Measurements from ENCODE around the gene LUC7L3. TPM values are rescaled to one million over a fixed set of nuclear protein-coding genes. Genes with fewer than 3 reads are reported as not detected.

LUC7L3 gene
- total and polyA plus RNA-seq, 2 donors (not counting 3 experiments of a cell fraction or from before 2014, with no cell fraction given): 70.9 to 113 TPM

DNA sequence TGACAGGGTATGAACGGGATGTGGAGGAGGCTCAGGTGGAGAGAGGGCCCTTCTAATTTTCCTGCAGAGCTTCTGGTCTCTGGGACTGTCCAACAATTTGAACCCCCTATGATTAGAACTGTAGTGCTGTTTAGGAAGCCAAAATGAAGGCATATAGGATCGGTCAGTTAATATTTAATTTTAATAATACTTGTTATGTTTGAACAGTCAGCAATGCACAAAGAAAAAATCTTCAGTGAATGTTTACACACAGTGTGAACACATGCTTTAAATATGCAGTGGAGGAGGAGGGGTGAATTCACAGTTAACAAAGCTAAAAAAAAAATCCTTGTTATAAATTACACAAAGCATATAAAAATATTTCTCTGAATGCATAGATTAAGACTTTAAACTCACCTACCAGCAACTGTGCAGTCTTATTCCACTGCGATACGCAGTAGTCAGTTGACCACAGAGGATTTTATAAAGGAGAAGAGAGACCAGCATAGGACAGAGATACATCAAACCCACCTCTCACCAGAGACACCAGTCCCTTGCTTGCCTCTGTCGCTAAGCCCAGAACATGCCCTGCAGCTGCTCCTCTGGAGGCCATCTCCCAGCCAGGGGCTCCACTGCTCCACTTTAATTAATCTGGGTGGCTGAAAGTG lies 26.2 kb upstream of the LUC7L3 start:
- BruUV-seq (replicated peaks): no TSS peak
- no peak overlapping the region for H3K9ac ChIP-seq (replicated peaks; ENCODE audit: extremely low read depth, insufficient read depth, low read length)
- FAIRE-seq (no peak), DNase-seq (ENCODE audit: low read depth, low spot score) (no peak)
- TF ChIP-seq MYC (IDR thresholded peaks at IDR 0.05; ENCODE audit: low read depth, low read length) (no peak), JUN (IDR thresholded peaks at IDR 0.05; ENCODE audit: borderline replicate concordance, insufficient read depth, insufficient read length, low read depth) (no peak), GATA2 (IDR thresholded peaks at IDR 0.05; ENCODE audit: insufficient read depth, insufficient read length, low read depth, low read length) (no peak), EZH2 (IDR thresholded peaks at IDR 0.05; ENCODE audit: borderline replicate concordance, low read depth, low read length, severe bottlenecking) (no peak), POLR2AphosphoS5 (IDR thresholded peaks at IDR 0.05; ENCODE audit: insufficient read depth, low read depth, low read length) (no peak), POLR2A (IDR thresholded peaks at IDR 0.05; ENCODE audit: low read depth, low read length) (no peak), FOS (IDR thresholded peaks at IDR 0.05; ENCODE audit: borderline replicate concordance, insufficient read depth, low read length) (no peak)
- TF ChIP-seq, protein P1, sequence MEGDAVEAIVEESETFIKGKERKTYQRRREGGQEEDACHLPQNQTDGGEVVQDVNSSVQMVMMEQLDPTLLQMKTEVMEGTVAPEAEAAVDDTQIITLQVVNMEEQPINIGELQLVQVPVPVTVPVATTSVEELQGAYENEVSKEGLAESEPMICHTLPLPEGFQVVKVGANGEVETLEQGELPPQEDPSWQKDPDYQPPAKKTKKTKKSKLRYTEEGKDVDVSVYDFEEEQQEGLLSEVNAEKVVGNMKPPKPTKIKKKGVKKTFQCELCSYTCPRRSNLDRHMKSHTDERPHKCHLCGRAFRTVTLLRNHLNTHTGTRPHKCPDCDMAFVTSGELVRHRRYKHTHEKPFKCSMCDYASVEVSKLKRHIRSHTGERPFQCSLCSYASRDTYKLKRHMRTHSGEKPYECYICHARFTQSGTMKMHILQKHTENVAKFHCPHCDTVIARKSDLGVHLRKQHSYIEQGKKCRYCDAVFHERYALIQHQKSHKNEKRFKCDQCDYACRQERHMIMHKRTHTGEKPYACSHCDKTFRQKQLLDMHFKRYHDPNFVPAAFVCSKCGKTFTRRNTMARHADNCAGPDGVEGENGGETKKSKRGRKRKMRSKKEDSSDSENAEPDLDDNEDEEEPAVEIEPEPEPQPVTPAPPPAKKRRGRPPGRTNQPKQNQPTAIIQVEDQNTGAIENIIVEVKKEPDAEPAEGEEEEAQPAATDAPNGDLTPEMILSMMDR (IDR thresholded peaks at IDR 0.05; ENCODE audit: extremely low read depth in 1 of 2, insufficient read depth in 1 of 2, low read depth in 1 of 2, low read length in 2 of 2): no peak
- TF ChIP-seq, protein P2, sequence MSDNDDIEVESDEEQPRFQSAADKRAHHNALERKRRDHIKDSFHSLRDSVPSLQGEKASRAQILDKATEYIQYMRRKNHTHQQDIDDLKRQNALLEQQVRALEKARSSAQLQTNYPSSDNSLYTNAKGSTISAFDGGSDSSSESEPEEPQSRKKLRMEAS (IDR thresholded peaks at IDR 0.05; ENCODE audit: insufficient read depth, insufficient read length): no peak
- H3K4me2 ChIP-seq (ENCODE audit: insufficient read depth, low read length): no peak overlapping the region
- no peaks in the 10 kb centered on the region for H3K9me1 ChIP-seq (replicated peaks; ENCODE audit: control insufficient read depth, extremely low read depth, insufficient read depth, low read length)
- POLR2A ChIA-PET: no interaction called here
- H3K4me3 ChIP-seq (replicated peaks in 1 of 3; ENCODE audit: insufficient read depth in 1 of 3, low read depth in 1 of 3, low read length in 3 of 3): no peak overlapping the region
- no peaks in the 10 kb centered on the region for H4K20me1 ChIP-seq (replicated peaks; ENCODE audit: control insufficient read depth, extremely low read depth, insufficient read depth, low read length)
- peaks cover 3% of the 10 kb centered on the region for H3K4me1 ChIP-seq (ENCODE audit: control insufficient read depth, extremely low read depth, insufficient read depth, low read length)
- H3K27ac ChIP-seq (ENCODE audit: insufficient read depth, low read depth, low read length): no peak overlapping the region
- H3K36me3 ChIP-seq (ENCODE audit: control insufficient read depth in 2 of 2, extremely low read depth in 1 of 2, insufficient read depth in 2 of 2, low read length in 2 of 2): peaks cover 23 to 24% of the 10 kb centered on the region in 2 experiments
- H3K9me3 ChIP-seq (replicated peaks; ENCODE audit: control insufficient read depth, insufficient read depth, low read length): no peaks in the 10 kb centered on the region
- dilution Hi-C loops (cut with MboI; ENCODE audit: extremely low pct_ligation_motif_present, low sequenced_read_pairs) (no loop called here), intact Hi-C loops (cut with micrococcal nuclease) (no loop called here)
- no peak overlapping the region for H2AFZ ChIP-seq (ENCODE audit: low read depth, low read length)
- no peaks in the 10 kb centered on the region for H3K79me2 ChIP-seq (ENCODE audit: control insufficient read depth, insufficient read depth, low read length)
- H3K27me3 ChIP-seq (ENCODE audit: control insufficient read depth in 2 of 2, insufficient read depth in 2 of 2, low read length in 2 of 2): no peaks in the 10 kb centered on the region
- CTCF ChIA-PET: interaction anchor here (1.0 to 9.9 kb wide), 6 partner anchors 40 to 143 kb away, joined by 3 to 150 read pairs (median 8); partner anchors contain the start of gene SPATA20
